ENCODE measurements around the gene ZNF579. TPM values are rescaled to one million over a fixed set of nuclear protein-coding genes. Genes with fewer than 3 reads are reported as not detected.

ZNF579 gene
- total and polyA plus RNA-seq, 9 of the 15 experiments (the other 6 are each of a cell fraction or from before 2014, with no cell fraction given), result 0.06 to 15.9 (median 1.6) TPM

GRCh38 chr19:55599468-55599841 is 18.8 kb upstream of the ZNF579 start, which contains the start of gene FIZ1 (continued):
- TF ChIP-seq BRF2 (IDR thresholded peaks at IDR 0.05; ENCODE audit: borderline replicate concordance, insufficient read depth, insufficient read length) (no peak), PYGO2 (tag; IDR thresholded peaks at IDR 0.05) (no peak), ZBTB12 (CRISPR knock-in tag; IDR thresholded peaks at IDR 0.05) (peak; percentile 77), IRF1 (CRISPR knock-in tag; IDR thresholded peaks at IDR 0.05; ENCODE audit: borderline replicate concordance) (no peak), HINFP (tag; conservative IDR thresholded peaks at IDR 0.05; ENCODE audit: low read depth) (no peak), PHF8 (IDR thresholded peaks at IDR 0.05; ENCODE audit: borderline replicate concordance, low read length) (peak; percentile 43), ZNF766 (CRISPR knock-in tag; conservative IDR thresholded peaks at IDR 0.05) (no peak), ZNF511 (CRISPR knock-in tag; IDR thresholded peaks at IDR 0.05) (no peak), STAG1 (CRISPR knock-in tag; IDR thresholded peaks at IDR 0.05; ENCODE audit: borderline replicate concordance) (no peak), CBX3 (IDR thresholded peaks at IDR 0.05; ENCODE audit: borderline replicate concordance in 1 of 2, low read length in 2 of 2) (no peak), KDM4B (IDR thresholded peaks at IDR 0.05; ENCODE audit: borderline replicate concordance in 2 of 2, low read depth in 1 of 2) (peak in 1 of 2 experiments; percentile 97; a peak in 2 of 4 replicates), ZNF644 (tag; IDR thresholded peaks at IDR 0.05; ENCODE audit: low read depth) (no peak), BACH1 (tag; IDR thresholded peaks at IDR 0.05) (no peak), POLR3G (IDR thresholded peaks at IDR 0.05; ENCODE audit: extremely low read depth, insufficient read length, insufficient replicate concordance) (no peak), NCOA6 (IDR thresholded peaks at IDR 0.05) (no peak), YBX1 (IDR thresholded peaks at IDR 0.05) (no peak), KHSRP (IDR thresholded peaks at IDR 0.05) (no peak), TAF15 (IDR thresholded peaks at IDR 0.05; ENCODE audit: low read depth, low read length) (no peak), MYC (IDR thresholded peaks at IDR 0.05; ENCODE audit: low read depth, low read length) (no peak), MYC (CRISPR knock-in tag; IDR thresholded peaks at IDR 0.05; ENCODE audit: borderline replicate concordance, low read depth) (no peak), RFX5 (IDR thresholded peaks at IDR 0.05; ENCODE audit: low read depth, low read length) (no peak), FOXK1 (CRISPR knock-in tag; IDR thresholded peaks at IDR 0.05; ENCODE audit: borderline replicate concordance) (0 out of 2 replicates have a peak, but pooled peaks have one; percentile 46), SMAD1 (IDR thresholded peaks at IDR 0.05; ENCODE audit: low read depth, low read length, partially characterized antibody) (no peak), HDAC8 (tag; IDR thresholded peaks at IDR 0.05) (no peak), CXXC5 (CRISPR knock-in tag; IDR thresholded peaks at IDR 0.05) (no peak)

All from K562 (cell line).